ENCODE results near the gene COG5. TPM values are rescaled to one million over a fixed set of nuclear protein-coding genes. Genes with fewer than 3 reads are reported as not detected.

Gene COG5
- total RNA-seq, 1 experiment from 2014 or later, result 20.2 TPM

DNA sequence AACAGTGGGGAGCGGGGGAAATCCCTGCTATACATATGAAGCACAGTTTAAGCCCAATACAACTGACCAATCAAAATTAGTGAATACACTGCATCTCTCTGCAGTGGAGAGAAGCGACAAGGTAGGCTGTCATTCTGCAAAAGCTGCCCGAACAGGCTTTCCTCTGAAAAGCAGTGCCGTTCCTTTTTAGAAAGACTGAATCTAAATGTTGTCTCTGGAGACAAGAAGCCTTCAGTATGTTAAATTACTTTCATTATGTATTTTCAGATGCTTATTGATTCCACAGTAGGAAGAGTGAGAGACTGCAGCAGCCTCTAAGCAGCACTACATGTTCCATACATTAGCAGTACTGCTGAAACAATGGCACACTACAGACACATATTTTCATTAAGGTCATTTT lies 93.8 kb downstream of the COG5 start, which contains the start of gene GPR22:
Gene GPR22, plus strand, starts transcription at position 129 of the 400 bp plus-strand sequence. CDS start 4,004 bp downstream, outside the sequence.
- Histone ChIP-seq H3K27me3 (ENCODE audit: insufficient read depth, low read length) (no peaks in the 10 kb centered on the region), H3K23me2 (ENCODE audit: insufficient read length, low read depth, low read length, poor library complexity, severe bottlenecking) (no peaks in the 10 kb centered on the region), H3K9ac (ENCODE audit: extremely low read depth, insufficient read length, low read length) (no peak within 1 kb of the TSS), H3K27ac (ENCODE audit: insufficient read length, low read depth, low read length) (no peak within 1 kb of the TSS), H4K8ac (replicated peaks; ENCODE audit: insufficient read length, low read depth, low read length) (no peak within 1 kb of the TSS), H3K23ac (ENCODE audit: insufficient read length, low read depth, low read length) (no peak within 1 kb of the TSS), H2BK12ac (ENCODE audit: insufficient read length, low read depth, low read length) (no peak within 1 kb of the TSS), H3K18ac (ENCODE audit: insufficient read length, low read depth, low read length) (no peak within 1 kb of the TSS), H2AK5ac (ENCODE audit: insufficient read length, low read length) (no peak within 1 kb of the TSS), H3K56ac (ENCODE audit: insufficient read length, low read depth, low read length) (no peak within 1 kb of the TSS), H2BK20ac (ENCODE audit: low read depth, low read length, poor library complexity, severe bottlenecking) (no peak within 1 kb of the TSS), H3K4me1 (ENCODE audit: insufficient read depth, low read length) (no peaks in the 10 kb centered on the region), H2BK15ac (ENCODE audit: low read depth, low read length) (no peak within 1 kb of the TSS), H3K14ac (ENCODE audit: insufficient read depth, low read length) (no peak within 1 kb of the TSS), H4K91ac (ENCODE audit: insufficient read length, low read depth, low read length) (no peak within 1 kb of the TSS), H2BK5ac (ENCODE audit: insufficient read length, low read length) (no peak within 1 kb of the TSS), H4K20me1 (ENCODE audit: control insufficient read depth, insufficient read depth, insufficient read length) (no peaks in the 10 kb centered on the region), H3K79me1 (ENCODE audit: insufficient read depth, low read depth, low read length, poor library complexity, severe bottlenecking) (no peaks in the 10 kb centered on the region), H3K4me2 (ENCODE audit: insufficient read depth, insufficient read length, low read length) (no peak within 1 kb of the TSS), H3K9me3 (ENCODE audit: control insufficient read depth, low read depth, low read length) (no peaks in the 10 kb centered on the region), H2BK120ac (ENCODE audit: low read depth, low read length, poor library complexity, severe bottlenecking) (no peak within 1 kb of the TSS), H2AFZ (ENCODE audit: low read length) (no peak within 1 kb of the TSS), H3K4ac (ENCODE audit: low read depth, low read length) (no peak within 1 kb of the TSS), H3K79me2 (ENCODE audit: insufficient read depth, low read length) (no peaks in the 10 kb centered on the region), H3T11ph (ENCODE audit: low read length) (no peak within 1 kb of the TSS), H4K5ac (ENCODE audit: insufficient read length, low read depth, low read length) (no peak within 1 kb of the TSS)
- no CpG with 5 or more reads among the region's 4 CpGs for WGBS (ENCODE audit: extremely low coverage, insufficient read length, low lambda C conversion rate)
- no peak for DNase-seq
- Mint-ChIP-seq H3K4me3 (no peak within 1 kb of the TSS), H3K36me3 (ENCODE audit: insufficient read depth in 1 of 3, low read depth in 3 of 3) (no peaks in the 10 kb centered on the region), H3K27me3 (ENCODE audit: low read depth) (no peaks in the 10 kb centered on the region), H3K27ac (no peak within 1 kb of the TSS; a peak in 1 of 7 replicates), H3K9me3 (no peaks in the 10 kb centered on the region), H3K4me1 (peaks cover 9 to 12% of the 10 kb centered on the region in 2 experiments)
- TF ChIP-seq, protein P1, sequence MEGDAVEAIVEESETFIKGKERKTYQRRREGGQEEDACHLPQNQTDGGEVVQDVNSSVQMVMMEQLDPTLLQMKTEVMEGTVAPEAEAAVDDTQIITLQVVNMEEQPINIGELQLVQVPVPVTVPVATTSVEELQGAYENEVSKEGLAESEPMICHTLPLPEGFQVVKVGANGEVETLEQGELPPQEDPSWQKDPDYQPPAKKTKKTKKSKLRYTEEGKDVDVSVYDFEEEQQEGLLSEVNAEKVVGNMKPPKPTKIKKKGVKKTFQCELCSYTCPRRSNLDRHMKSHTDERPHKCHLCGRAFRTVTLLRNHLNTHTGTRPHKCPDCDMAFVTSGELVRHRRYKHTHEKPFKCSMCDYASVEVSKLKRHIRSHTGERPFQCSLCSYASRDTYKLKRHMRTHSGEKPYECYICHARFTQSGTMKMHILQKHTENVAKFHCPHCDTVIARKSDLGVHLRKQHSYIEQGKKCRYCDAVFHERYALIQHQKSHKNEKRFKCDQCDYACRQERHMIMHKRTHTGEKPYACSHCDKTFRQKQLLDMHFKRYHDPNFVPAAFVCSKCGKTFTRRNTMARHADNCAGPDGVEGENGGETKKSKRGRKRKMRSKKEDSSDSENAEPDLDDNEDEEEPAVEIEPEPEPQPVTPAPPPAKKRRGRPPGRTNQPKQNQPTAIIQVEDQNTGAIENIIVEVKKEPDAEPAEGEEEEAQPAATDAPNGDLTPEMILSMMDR (conservative IDR thresholded peaks at IDR 0.05), result no peak

Data from H9 (cell line).